DND-41 (cell line): ENCODE measurements around the gene UBAP2.

ENCODE experiments used
- EZH2 ChIP-seq: IDR thresholded peaks from 3 replicates; pipeline ENCODE4 v1.6.1; 2012; ENCODE audit warnings: borderline replicate concordance, low read depth, mild to moderate bottlenecking, moderate library complexity, low read length, inconsistent platforms; ENCODE audit not compliant: severe bottlenecking
- TF ChIP-seq, protein P1 (sequence below): IDR thresholded peaks from 2 replicates; pipeline ENCODE4 v1.5.1; 2012; ENCODE audit warnings: borderline replicate concordance, low read length, moderate library complexity, mild to moderate bottlenecking; ENCODE audit not compliant: poor library complexity, severe bottlenecking; ENCODE audit errors: extremely low read depth

DNA sequence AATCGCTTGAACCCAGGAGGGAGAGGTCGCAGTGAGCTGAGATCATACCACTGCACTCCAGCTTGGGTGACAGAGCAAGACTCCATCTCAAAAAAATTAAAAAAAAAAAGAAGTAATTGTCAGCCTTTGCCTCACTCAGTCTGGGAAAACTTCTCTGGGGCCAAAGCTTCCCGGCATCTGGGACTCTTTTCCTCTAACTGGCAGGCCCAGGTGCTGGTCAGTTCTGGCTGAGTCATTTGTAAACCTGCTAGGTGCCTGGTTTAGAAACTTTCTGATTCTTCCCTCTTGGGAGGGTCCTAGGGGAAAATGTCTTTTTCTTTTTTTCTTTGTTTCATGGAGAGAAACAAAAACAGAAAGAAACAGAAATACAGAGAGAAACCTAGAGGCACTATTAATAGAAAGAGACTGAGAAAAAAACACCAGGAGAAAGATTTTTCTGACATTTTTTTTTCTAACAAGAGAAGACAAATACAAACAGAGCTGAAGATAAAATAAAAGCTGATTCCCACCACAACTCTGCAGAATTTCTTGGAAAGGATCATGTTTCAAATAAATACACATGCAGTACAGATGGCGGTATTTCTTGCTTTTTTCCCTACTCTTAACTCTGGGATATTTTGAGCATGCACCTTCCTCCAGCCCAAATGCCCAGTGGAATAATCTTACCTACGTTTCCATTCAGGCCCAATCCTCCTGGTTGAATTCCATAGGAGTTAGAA, 22.1 kb upstream of the UBAP2 start:
- TF ChIP-seq, protein P1, sequence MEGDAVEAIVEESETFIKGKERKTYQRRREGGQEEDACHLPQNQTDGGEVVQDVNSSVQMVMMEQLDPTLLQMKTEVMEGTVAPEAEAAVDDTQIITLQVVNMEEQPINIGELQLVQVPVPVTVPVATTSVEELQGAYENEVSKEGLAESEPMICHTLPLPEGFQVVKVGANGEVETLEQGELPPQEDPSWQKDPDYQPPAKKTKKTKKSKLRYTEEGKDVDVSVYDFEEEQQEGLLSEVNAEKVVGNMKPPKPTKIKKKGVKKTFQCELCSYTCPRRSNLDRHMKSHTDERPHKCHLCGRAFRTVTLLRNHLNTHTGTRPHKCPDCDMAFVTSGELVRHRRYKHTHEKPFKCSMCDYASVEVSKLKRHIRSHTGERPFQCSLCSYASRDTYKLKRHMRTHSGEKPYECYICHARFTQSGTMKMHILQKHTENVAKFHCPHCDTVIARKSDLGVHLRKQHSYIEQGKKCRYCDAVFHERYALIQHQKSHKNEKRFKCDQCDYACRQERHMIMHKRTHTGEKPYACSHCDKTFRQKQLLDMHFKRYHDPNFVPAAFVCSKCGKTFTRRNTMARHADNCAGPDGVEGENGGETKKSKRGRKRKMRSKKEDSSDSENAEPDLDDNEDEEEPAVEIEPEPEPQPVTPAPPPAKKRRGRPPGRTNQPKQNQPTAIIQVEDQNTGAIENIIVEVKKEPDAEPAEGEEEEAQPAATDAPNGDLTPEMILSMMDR: no peak
- TF ChIP-seq EZH2: no peak
